ENCODE results near the gene TGIF1.

Gene TGIF1

GRCh38 chr18:3486512-3486911 lies 36.5 kb downstream of the TGIF1 start:
- no peak for DNase-seq

- no peak for DNase-seq
Observed at GRCh38 chr18:3489462-3489861, 39.5 kb downstream of the TGIF1 start.

GRCh38 chr18:3491981-3492555 lies 42.1 kb downstream of the TGIF1 start:
- DNase-seq: no peak

GRCh38 chr18:3492721-3493120 lies 42.7 kb downstream of the TGIF1 start:
- DNase-seq: no peak

GRCh38 chr18:3493501-3494244 lies 43.7 kb downstream of the TGIF1 start:
- no peak for DNase-seq

- DNase-seq: no peak
Observed at GRCh38 chr18:3494245-3494526, 44.2 kb downstream of the TGIF1 start.

- DNase-seq: no peak
Observed at GRCh38 chr18:3494569-3494968, 44.6 kb downstream of the TGIF1 start.

- DNase-seq: peak; percentile 7
Observed at GRCh38 chr18:3495691-3496430, 45.9 kb downstream of the TGIF1 start.

- no peak for DNase-seq
Observed at GRCh38 chr18:3498698-3499471, 48.9 kb downstream of the TGIF1 start.

GRCh38 chr18:3499501-3499900 lies 49.5 kb downstream of the TGIF1 start:
- no peak for DNase-seq

GRCh38 chr18:3500016-3500415 lies 50.0 kb downstream of the TGIF1 start:
- DNase-seq: no peak

- no peak for DNase-seq
Observed at GRCh38 chr18:3502650-3503049, 52.7 kb downstream of the TGIF1 start.

GRCh38 chr18:3504637-3505036 lies 54.7 kb downstream of the TGIF1 start:
- DNase-seq: no peak

- DNase-seq: no peak
Observed at GRCh38 chr18:3508576-3509549, 58.9 kb downstream of the TGIF1 start.
